GM12873 (cell line): ENCODE data around the gene ERG.

Experiments used
- TF ChIP-seq, protein P1 (sequence below): IDR thresholded peaks from 2 replicates; pipeline ENCODE4 v1.5.1; 2012; ENCODE audit warnings: low read depth, mild to moderate bottlenecking, moderate library complexity, low read length, control low read depth; ENCODE audit not compliant: insufficient read depth; ENCODE audit errors: missing control alignments

Gene ERG

DNA sequence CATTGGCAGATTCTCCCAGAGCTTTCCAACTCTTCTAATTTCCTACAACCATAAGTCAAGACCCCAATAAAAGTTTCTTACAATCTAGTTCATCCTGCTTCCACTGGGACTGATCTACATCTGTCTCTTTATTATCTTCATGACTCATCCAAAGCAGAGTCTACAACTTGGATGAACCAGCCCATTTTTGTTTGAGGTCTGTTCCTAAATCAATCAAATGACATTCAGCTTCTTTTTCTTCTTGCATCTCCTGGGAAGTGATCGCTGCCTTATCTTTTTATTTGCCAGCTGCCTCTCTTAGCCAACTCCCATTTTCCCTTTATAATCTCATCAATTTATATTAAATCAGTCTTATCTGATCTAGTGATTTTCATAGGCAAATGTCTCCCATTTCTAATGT lies 105.6 kb downstream of the ERG start:
- TF ChIP-seq, protein P1, sequence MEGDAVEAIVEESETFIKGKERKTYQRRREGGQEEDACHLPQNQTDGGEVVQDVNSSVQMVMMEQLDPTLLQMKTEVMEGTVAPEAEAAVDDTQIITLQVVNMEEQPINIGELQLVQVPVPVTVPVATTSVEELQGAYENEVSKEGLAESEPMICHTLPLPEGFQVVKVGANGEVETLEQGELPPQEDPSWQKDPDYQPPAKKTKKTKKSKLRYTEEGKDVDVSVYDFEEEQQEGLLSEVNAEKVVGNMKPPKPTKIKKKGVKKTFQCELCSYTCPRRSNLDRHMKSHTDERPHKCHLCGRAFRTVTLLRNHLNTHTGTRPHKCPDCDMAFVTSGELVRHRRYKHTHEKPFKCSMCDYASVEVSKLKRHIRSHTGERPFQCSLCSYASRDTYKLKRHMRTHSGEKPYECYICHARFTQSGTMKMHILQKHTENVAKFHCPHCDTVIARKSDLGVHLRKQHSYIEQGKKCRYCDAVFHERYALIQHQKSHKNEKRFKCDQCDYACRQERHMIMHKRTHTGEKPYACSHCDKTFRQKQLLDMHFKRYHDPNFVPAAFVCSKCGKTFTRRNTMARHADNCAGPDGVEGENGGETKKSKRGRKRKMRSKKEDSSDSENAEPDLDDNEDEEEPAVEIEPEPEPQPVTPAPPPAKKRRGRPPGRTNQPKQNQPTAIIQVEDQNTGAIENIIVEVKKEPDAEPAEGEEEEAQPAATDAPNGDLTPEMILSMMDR, result no peak

DNA sequence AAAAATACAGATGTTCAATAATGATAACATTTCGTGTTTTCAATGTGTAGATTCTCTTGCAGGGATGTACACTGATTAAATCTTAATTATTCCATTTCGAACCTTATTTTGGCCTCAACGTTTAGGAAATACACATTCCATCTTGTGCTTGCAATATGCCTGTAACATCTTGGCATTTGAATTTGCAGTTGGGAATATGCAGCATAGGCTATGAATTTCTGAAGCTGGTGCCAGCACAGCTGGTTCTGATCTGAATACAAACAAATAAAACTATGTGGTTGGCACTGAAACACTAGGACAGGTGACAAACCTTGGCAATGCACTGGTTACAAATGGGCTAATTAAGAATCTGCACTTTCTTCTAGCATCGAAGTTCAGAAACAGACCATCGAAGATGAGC lies 108.4 kb downstream of the ERG start:
- TF ChIP-seq, protein P1, result no peak

DNA sequence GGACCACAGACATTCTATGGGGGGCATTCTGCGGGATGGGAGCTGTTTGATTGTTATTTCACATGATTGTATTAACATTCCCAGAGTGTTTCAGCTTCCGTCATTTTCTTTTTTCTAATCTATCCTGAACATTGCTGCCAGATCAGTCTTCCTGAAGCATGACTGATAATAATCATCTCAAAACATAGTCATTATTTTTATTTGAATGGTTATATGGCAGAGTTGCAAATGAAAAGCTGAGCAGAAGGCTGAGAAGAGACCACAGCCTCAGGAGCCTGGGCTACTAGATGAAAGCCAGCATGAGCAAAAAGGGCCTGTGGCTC lies 109.0 kb downstream of the ERG start:
- TF ChIP-seq, protein P1, result no peak

DNA sequence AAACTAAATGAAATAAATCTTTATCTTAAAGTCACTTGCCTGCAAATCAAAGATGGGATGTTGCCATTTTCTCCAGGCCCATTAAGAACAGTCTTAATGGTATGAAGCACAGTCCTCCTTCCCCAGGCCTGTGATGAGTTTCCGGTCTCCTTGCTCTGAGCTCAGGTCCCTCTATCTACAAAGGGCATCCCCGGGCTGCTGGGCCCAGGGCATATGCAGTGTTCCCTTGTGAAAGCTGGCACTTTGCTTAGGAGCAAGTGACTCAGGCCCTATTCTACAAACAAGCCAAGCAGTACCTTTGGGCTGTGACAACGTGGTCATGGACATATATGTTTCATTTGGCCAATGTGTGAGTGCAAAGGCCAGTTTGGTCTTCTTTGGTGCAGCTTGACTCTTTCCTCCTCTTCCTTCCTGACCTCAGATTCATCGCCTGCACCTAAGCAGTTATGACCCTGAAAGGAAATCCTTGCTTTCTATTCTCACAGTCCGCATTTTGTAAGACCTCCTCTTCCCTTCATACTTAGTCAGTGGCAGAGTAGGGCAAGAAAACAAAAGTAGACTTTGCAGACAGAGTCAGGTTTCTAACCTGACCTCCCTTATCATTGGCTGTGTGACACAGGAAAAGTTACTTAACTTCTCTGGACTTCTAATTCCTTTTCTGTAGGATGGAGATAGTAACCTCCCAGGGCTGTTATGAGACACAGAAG lies 109.5 kb downstream of the ERG start:
- TF ChIP-seq, protein P1, result no peak

DNA sequence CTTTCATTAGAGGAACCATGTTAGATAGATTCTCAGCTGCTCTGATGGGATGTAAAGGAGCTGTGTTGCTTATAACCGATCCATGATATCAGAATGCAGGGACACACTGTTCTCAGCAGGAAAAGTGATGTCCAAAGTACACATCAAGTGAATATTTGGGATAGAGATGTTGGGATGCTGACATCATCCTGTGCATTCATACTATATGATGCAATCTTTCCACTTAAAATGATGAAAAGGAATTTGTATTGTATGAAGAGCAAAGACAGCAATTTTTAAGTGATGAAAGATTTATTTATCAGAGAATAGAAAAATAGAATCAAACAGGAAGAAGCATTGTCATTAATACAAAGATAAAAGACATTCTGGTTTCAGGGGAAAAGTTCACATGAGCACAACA lies 110.1 kb downstream of the ERG start:
- TF ChIP-seq, protein P1, result no peak

DNA sequence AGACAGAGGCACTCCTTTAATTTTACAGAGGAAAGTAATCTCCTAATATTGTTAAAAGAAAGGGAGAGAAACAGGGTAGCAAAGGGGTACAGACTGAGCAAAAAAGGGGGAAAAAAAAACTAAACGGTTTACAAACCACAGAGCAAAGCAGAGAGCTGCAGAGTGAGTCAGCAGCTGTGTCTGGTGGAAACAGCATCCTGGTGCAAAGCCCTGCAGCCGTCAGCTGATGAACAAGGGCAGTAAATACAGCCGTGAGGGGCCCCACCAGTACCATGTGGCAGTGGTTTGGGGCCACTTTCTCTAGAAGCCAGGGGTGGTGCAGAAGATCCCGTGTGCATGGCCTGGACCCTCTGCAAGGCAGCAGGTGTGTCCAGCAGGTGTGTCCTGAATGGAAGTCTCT lies 111.3 kb downstream of the ERG start:
- TF ChIP-seq, protein P1, result no peak

DNA sequence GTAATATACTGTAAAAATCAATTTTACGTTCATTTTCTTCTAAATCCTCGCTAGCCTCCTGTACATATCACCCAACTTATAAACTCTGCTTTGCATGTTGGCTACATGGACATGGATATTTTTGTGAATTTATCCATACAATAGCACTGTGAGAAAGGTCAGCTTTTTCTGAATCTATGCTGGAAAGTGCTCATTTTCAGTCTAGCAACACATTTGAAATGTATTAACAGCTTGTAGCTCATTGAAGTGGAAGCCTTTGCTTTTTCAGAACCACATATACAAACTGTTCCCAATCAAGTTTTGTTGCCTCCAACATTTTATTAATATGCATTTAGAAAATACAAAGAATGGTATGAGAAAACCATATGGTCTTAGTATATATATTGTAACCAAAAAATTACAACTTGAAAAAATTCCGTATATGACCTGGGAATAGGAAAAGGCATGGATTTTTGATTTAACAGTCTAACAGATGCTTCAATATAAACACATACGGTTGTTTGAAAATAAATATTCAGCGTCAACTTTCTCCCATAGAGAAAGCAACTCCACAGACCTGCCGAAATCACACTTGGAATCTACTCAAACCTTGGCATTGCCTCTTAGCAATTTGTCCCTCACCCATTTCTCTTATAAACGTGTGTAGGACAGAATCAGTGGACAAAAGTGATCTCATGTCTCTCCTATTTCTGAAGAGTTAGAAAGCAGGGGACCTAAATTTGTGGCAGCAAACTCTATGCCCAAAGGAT lies 112.7 kb downstream of the ERG start:
- TF ChIP-seq, protein P1, result no peak
